Putamen (tissue), 1 donor: ENCODE results near the gene NSUN6.
"Not testable (repeated sequence)": the region's sequence is repeated elsewhere in the genome, so short reads cannot be mapped to it uniquely, and the experiment has no call there.

Source experiments
- DNase-seq: peaks from one replicate; pipeline ENCODE4 v3.0.0-alpha.2; 2016; ENCODE audit warnings: low spot score

Gene NSUN6

DNA sequence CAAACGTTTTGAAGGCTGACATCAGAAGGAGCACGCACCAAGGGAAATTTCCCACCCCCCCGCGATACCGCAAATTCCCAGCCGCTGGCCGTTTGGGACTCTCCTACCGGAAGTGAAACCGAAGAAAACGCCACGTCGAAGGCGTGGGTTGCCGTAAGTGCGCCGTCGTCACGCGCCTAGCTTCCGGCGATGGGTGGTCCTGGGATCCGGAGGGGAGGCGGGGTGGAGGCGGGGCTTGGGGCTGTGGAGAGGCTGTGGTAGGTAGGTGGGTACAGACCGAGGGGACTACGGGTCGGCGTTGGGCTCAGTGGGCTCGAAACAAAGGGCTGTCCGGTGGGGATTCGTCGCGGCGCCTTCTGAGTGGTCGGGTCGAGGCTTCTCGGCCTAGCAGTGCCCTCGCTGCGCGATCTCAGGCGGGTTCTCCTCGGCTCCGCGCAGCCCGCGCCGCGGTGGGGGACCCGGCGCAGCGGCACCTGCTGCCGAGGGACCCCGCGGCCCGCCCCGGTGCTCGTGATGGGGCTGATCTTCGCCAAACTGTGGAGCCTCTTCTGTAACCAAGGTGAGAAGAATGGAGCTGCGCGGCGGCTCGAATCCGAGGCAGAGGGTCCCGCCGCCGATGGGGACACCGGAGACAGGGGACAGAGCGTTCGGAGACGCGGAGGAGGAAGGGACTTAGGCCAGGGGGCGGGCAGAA, 7.9 kb upstream of the NSUN6 start, which contains the start of gene ARL5B:
Gene ARL5B, plus strand, starts transcription at position 307 of the 694 bp plus-strand sequence. Its CDS starts 207 bp downstream, at position 514.
- DNase-seq: peak; percentile 96

DNA sequence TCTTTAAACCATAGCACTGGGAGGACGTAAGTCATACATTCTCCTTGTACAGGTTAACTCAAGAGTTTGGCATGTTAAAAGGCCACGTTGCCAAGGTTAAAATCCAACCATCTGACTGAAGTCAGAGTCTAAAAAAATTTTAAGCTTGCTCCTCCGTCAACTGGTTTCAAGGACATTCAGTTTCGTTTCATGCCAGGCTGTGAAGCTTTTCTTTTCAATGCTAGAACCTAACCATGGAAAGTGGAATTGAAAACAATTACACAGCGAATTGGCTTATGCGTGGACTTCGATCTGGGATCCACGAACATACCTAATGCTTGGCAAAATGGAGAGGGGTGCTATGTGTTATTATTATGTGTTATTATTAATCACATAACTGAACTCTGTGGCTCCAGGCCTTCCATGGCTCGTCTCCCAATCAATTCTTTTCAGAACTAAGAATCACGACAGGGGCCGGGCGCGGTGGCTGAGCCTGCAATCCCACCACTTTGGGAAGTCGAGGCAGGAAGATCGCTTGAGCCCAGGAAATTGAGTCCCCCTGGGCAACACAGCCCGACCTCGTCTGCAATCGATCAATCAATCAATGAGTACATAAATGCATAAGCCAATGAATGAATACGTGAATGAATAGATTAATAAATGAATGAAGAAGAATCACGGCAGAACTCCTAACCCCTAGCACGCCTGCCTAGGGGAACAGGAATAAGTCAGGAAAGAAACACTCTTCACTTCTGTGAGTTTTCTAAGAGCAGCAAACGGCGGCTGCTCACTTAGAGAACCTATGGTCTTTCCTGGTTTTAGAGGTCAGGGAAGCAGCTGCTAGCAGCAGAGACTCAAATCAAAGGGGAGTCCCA, 7.1 kb upstream of the NSUN6 start:
- peak; percentile 19 for DNase-seq

DNA sequence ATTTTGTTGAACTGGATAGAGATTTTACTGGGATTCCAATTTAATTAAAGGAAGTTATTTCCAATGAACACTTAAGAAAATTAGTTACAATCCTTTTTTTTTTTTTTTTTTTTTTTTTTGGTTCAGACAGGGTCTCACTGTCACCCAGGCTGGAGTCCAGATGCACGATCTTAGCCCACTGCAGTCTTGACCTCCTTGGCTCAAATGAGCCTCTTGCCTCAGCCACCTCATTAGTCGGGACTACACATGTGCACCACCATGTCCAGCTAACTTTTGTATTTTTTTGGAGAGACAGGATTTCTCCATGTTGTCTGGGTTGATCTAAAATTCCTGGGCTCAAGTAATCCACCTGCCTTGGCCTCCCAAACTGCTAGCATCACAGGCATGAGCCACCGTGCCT, 5.3 kb upstream of the NSUN6 start:
- DNase-seq: no peak

DNA sequence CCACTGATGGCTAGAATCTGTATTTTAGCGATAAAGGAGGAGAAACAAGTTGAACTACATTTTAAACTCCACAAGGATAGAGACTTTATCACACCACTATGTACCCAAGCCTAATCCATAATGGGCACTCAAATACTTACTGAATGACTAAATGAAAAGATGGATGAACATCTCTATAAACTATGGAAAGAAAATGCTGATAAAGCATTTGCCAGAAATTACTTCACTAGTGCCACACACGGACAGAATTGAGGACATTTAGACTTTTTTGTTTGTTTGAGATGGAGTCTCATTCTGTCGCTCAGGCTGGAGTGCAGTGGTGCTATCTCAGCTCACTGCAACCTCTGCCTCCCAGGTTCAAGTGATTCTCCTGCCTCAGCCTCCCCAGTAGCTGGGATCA, 1.7 kb upstream of the NSUN6 start:
- DNase-seq: no peak

DNA sequence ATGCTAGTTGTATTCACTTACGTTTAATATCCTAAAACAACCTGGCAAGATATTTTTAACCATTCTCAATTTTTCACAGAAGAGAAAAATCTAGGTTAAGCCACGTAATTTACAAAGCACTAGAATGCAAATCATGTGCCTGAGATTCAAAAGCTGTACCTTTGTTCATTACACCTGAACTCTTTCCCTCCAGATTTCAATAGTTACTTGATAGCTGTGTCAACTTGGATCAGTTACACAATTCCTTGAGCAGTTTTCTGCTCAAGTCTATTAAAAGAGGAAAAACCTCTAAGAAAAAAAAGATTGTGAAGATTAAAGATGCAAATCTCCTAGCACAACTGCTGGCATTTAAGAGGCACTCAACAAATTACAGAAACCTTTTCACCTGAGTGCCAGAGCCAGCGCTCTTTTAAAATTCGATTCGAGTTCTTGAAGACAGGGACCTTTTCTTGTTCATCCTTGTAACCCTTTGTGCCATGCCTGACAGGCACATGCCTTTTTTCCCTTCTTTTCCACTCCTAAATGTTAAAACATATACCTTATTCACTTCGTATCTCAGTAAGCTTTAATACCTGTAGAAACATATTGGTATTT, 886 bp downstream of the NSUN6 start:
- DNase-seq: no peak

DNA sequence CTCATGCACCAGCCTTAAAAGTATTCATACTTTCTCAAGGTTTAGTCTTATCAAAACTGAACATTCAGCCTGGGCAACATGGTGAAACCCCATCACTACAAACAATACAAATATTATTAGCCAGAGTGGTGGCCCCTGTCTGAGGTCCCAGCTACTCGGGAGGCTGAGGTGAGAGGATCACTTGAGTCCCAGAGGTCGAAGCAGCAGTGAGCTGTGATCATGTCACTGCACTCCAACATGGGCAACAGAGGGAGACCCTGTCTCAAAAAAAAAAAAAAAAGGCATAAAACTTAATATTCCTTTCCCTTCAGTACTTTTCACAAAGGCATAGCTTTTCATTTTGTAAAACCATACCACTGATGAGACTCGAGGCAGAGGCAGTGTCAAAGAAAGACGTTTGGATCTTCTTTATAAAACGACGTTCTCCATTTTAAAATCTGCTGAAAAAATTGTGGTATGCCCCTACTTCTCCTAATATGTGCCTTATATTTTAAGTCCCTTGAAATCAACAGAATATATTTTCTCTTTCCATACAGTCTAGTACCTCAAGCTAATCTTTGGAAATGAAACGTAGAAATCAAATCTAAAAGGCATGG, 1.9 kb downstream of the NSUN6 start:
- DNase-seq: no peak

DNA sequence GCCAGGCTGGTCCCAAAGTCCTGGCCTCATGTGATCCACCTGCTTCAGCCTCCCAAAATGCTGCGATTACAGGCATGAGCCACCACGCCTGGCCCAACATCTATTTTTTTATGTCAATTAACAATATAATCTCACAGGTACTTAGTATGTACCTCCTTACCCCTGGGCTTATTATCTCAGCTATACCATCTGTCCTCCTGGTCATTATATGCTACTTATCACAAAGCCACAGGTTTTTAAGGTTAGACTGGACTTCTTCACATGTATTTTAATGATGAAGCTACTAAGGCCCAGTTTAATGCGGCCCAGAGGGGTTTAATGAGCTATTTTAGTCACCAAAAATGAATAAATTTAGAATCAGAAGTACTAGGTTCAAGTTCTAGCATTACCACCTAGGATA, 3.4 kb downstream of the NSUN6 start:
- no peak for DNase-seq

DNA sequence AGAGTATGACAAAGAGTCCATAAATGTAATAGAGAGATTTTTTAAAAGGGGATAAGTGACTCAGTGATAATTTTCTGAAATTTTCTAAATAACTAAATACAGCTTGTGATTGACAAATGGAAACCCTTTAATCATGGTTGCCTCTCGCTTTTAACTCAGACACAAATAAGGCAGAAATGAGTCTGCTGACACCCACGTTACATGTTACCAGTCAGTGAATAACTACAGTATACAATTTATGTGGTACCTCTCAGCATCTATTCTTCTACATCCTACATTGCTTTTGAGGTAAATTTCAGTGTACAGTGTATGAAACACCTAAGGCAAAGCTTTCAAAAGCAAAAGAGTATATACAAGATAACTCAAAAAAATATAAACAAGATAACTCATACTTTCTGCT, 4.2 kb downstream of the NSUN6 start:
- DNase-seq: no peak

DNA sequence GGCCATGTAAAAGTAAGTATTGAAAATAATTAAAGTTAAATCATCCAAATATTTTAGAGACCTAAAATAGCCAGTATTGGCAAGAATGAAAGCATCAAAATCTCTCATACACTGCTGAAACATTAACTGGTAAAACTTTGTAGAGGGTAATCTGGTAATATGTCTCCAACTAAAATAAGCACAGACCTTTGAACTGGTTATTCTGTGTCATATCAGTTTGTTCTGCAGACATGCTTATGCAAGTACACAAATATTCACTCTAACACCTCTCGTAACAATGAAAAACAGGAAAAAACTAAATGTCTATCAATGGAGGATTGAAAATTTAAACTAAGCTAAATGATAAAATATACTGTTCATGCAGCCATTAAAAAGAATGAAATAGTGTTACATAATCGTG, 11.7 kb downstream of the NSUN6 start:
- DNase-seq: not testable (repeated sequence)

DNA sequence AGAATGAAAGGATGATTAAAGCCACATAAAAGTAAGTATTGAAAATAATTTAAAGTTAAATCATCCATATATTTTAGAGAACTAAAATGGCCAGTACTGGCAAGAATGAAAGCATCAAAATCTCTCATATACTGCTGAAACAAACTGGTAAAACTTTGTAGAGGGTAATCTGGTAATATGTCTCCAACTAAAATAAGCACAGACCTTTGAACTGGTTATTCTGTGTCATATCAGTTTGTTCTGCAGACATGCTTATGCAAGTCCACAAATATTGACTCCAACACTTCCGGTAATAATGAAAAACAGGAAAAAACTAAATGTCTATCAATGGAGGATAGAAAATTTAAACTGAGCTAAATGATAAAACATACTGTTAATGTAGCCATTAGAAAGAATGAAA, 14.0 kb downstream of the NSUN6 start:
- DNase-seq: not testable (repeated sequence)

DNA sequence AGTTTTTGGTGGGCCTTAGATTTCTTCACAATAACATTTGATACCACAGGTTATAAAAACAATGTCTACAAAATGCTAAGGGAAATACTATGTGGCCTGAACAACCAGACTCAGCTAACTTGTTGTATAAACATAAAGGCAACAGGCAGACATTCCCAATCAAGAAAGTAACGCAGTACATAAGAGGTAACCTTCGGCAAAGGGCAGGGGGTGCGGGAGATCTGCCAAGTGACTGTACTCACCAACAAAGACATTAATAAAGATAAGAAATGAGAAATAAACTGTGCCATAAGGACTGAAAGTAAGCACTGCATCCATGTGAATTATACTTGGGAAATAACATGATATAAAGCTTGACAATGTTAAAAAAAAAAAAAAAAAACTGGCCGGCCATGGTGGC, 15.4 kb downstream of the NSUN6 start:
- DNase-seq: no peak

DNA sequence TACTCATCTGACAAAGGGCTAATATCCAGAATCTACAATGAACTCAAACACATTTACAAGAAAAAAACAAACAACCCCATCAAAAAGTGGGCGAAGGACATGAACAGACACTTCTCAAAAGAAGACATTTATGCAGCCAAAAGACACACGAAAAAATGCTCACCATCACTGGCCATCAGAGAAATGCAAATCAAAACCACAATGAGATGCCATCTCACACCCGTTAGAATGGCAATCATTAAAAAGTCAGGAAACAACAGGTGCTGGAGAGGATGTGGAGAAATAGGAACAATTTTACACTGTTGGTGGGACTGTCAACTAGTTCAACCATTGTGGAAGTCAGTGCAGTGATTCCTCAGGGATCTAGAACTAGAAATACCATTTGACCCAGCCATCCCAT, 18.9 kb downstream of the NSUN6 start:
- DNase-seq: not testable (repeated sequence)

DNA sequence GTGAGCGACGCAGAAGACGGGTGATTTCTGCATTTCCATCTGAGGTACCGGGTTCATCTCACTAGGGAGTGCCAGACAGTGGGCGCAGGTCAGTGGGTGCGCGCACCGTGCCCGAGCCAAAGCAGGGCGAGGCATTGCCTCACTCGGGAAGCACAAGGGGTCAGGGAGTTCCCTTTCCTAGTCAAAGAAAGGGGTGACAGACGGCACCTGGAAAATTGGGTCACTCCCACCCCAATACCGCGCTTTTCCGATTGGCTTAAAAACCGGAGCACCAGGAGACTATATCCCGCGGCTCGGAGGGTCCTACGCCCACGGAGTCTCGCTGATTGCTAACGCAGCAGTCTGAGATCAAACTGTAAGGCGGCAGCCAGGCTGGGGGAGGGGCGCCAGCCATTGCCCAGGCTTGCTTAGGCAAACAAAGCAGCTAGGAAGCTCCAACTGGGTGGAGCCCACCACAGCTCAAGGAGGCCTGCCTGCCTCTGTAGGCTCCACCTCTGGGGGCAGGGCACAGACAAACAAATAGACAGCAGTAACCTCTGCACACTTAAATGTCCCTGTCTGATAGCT, 23.9 kb downstream of the NSUN6 start:
- peak; percentile 20 for DNase-seq

DNA sequence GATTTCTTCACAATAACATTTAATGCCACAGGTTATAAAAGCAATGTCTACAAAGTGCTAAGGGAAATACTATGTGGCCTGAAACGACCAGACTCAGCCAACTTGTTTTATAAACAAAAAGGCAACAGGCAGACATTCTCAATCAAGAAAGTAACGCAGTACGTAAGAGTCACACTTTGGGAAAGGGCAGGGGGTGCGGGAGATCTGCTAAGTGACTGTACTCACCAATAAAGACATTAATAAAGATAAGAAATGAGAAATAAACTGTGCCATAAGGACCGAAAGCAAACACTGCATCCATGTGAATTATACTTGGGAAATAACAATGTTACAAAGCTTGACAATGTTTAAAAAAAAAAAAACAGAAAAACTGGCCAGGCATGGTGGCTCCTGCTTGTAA, 25.5 kb downstream of the NSUN6 start:
- no peak for DNase-seq

DNA sequence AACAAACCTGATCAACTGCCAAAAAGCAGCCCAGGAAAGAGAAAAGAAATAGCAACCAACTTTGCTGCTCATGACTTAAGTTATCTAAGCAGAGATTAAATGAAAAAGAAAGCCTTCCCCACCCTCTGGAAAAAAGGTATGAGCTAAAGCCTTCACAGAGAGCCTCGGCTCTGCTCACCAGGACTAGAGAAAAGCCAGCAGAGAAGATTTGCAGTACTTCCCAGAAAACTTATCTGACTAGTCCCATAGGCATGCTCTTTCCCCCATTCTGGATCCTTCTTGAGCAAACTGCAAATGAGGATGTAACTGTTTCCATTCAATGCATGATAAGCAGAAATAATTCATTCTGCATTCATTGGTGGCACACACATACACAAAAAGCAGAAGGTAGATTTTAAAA, 27.7 kb downstream of the NSUN6 start:
- not testable (repeated sequence) for DNase-seq

DNA sequence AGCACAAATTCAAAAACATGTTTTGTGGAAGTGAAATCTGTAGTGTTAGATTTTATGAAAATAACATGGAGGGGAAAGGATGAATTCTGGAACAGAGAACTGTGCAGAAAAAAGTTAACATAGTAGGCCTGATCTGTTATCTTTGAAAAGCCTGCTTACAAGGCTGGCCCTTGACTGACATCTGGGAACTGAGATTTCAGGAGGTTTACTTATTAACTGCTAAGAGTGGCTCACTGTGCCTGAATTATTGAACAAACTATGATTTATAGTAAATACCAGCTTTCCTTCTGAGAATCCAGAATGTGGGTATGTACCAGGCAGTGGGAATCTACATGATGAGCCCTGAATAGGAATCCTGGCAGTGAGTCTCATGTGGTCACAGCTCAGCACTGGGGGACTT, 30.5 kb downstream of the NSUN6 start:
- DNase-seq: no peak

DNA sequence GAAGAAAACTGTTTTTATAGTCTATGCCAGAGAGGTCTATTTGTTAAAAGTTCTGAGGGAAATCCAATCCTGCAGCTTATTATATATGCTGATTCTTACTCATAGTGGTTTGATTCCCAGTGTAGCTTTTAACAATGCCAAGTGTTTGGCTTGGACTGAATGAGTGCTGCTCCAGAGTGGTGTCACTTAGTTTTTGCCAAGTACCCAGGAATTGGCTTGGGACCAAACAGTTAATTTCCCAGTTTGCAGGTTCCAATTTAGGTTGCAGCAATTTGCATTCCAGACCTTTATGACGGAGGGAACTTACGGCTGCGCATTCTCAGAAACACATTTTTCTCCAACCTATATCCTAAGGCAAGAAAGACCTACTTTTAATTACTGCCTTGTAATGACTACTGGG, 32.4 kb downstream of the NSUN6 start:
- no peak for DNase-seq

DNA sequence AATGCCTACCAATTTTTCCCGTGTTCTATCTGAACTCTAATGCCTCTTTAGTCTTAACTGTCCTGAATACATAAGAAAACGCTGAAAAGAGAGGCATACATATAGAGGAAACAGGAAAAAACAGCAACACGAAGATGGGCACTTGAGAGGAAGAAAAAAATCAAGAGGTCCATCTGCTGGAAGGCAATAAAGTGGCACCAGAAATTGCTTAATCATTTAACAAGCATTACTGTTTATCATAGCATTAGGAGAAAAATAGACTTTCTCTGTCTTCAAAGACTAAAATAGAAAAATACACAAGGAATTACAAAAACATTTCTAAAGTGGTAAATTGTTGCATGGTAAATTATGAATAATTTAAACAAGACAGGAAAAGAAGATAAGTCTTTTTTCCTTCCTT, 35.0 kb downstream of the NSUN6 start:
- no peak for DNase-seq

DNA sequence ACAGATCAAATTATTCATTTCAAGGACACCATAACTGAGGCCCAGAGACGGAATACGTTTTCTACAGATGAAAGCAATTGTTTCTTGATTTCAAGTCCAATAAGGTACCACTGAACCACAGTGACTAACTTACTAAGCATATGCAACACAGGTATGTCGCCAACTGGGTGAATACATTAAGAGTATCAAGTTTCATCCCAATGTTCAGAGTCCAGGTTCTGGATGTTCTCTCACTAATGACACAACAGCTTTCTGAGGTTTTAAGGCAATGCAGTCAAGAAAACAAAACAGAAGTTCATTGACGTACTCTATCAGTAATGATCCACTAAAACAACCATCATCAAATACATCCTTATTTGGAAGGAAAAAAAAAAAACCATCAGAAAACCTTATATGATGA, 35.8 kb downstream of the NSUN6 start:
- DNase-seq: no peak

DNA sequence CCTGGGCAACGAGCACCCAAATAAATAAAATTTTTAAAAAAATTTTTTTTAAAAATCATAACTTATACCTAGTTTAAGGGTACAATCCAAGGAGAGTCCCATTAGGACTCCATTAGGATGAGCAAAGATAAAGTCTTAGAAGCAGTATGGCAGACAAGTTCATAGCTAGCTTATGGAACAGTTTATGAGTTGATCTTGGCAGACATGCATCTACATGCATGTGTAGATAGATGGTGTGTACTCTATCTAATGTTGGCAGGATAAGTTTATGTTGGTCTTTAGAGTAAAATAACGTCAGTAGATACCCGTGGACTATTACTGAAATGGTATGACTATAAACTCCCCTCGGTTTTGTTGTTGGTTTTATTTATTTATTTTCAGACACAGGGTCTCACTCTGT, 40.2 kb downstream of the NSUN6 start:
- DNase-seq: no peak

DNA sequence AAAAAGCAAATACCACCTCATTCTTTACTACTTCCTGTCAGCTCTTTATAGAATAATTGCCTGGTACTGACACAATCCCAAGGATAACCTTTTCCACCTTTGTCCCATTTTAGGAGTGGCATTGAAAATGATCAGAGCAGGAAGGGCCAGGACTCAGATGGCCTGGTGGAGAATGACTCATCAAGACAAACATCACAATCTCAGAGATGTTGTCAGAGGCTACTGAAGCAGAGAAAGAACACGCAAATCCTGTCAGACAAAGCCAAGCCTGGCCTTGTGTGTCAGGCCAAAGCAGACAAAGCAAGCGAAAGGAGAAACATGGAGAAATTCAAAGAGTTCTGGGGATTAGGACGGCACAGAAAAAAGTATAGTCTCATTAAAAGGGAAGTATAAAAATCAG, 40.9 kb downstream of the NSUN6 start:
- no peak for DNase-seq

DNA sequence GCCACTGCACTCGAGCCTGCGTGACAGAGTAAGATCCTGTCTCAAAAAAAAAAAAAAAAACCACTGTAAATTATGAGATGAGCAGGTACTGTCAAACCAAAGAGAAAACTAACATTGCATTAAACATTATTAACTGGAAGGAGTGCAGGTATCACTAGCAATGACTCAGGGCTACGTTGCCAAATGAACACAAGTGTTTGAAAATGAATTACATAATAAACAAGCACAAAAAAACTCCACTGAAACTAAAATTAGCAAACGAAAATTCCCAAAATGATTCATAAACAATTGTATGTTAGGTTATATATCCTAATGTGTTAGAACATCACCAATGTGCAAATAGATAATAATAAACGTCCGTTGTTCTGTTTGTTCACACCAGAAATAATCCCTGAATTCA, 42.8 kb downstream of the NSUN6 start:
- no peak for DNase-seq
